NCI-H2171 treated with DMSO at 0.1 percent for 48 hours (cell line): ENCODE measurements around the gene LTBP4.
A peak's percentile ranks its signal among the peaks of the same experiment; 100 is the strongest.
"Not testable (repeated sequence)": the region's sequence is repeated elsewhere in the genome, so short reads cannot be mapped to it uniquely, and the experiment has no call there.

Experiments used
- DNase-seq: peaks from one replicate; lab custom pipeline; 2025; lab: John Stamatoyannopoulos, UW

LTBP4 gene, protein sequence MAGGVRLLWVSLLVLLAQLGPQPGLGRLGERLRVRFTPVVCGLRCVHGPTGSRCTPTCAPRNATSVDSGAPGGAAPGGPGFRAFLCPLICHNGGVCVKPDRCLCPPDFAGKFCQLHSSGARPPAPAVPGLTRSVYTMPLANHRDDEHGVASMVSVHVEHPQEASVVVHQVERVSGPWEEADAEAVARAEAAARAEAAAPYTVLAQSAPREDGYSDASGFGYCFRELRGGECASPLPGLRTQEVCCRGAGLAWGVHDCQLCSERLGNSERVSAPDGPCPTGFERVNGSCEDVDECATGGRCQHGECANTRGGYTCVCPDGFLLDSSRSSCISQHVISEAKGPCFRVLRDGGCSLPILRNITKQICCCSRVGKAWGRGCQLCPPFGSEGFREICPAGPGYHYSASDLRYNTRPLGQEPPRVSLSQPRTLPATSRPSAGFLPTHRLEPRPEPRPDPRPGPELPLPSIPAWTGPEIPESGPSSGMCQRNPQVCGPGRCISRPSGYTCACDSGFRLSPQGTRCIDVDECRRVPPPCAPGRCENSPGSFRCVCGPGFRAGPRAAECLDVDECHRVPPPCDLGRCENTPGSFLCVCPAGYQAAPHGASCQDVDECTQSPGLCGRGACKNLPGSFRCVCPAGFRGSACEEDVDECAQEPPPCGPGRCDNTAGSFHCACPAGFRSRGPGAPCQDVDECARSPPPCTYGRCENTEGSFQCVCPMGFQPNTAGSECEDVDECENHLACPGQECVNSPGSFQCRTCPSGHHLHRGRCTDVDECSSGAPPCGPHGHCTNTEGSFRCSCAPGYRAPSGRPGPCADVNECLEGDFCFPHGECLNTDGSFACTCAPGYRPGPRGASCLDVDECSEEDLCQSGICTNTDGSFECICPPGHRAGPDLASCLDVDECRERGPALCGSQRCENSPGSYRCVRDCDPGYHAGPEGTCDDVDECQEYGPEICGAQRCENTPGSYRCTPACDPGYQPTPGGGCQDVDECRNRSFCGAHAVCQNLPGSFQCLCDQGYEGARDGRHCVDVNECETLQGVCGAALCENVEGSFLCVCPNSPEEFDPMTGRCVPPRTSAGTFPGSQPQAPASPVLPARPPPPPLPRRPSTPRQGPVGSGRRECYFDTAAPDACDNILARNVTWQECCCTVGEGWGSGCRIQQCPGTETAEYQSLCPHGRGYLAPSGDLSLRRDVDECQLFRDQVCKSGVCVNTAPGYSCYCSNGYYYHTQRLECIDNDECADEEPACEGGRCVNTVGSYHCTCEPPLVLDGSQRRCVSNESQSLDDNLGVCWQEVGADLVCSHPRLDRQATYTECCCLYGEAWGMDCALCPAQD (N-terminal part only)

DNA sequence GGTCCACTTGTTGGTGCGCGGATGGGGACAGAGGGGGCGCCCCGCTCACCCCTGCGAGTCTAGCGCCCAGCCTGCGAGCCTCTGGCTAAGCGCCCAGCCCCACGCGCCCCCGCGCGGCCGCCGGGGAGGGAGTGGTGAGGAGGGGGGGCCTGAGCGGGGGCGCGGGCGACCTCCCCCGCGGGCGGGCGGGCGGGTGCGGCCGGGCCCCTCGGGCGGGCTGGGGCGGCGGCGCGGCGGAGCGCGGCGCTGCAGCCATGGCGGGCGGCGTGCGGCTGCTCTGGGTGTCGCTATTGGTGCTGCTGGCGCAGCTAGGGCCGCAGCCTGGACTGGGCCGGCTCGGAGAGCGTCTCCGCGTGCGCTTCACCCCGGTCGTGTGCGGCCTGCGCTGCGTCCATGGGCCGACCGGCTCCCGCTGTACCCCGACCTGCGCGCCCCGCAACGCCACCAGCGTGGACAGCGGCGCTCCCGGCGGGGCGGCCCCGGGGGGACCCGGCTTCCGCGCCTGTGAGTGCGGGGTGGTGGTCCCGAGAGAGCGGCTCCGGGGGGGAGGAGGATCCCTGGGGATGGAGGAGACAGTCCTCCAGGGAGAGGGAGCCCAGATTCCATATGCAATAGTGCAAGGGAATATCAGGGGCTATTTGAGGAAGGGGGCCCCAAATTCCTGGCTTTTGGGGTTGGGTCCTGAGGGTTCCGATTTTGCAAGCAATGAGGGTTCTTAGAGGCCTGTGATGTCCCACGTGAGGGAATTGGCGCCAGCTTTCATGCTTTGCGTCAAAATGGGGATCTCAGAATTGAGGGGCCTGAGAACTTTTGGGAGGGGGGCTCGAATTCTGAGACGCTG, at the start of gene LTBP4:
TSS of gene LTBP4 (plus strand) at position 236 of the 841 bp plus-strand sequence. CDS start at position 255, 19 bp downstream.
- peak; percentile 27 for DNase-seq

DNA sequence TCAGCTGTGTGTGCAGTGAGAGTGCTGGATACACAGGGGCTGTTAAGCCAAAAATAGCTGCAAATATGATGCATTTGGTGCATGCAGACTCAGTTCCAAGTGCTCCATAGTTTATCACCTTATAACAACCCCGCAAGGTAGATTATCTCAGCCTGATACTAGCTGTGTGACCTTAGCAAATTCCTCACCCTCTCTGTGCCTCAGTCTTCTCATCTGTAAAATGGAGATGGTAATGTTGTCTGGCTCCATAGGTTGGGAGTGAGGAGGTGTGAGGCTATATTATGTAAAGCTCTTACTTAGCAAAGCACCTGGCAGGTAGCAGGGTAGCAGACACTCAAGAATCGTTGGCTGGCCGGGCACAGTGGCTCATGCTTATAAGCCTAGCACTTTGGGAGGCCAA, 48.3 kb upstream of the LTBP4 start:
- DNase-seq = no peak

GRCh38 chr19:40553885-40554857, 47.0 kb upstream of the LTBP4 start:
- no peak for DNase-seq

- DNase-seq = no peak
These were observed 45.0 kb upstream of the LTBP4 start for GRCh38 chr19:40555978-40556689.

- no peak for DNase-seq
These were observed 44.1 kb upstream of the LTBP4 start for GRCh38 chr19:40556953-40557530.

DNA sequence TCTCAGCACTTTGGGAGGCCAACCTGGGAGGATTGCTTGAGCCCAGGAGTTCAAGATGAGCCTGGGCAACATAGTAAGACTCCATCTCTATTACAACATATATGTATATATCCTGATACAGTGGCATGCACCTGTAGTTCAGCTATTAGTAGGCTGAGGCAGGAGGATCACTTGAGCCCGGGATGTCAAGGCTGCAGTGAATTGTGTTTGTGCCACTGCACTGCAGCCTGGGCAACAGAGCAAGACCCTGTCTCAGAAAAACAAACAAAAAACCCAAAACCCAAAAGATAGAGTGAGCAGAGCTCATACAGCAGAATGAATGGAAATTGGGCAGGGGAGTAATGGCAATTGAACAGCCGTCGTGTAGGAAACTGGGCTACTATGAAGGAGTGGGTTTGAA, 41.8 kb upstream of the LTBP4 start:
- DNase-seq = no peak

DNA sequence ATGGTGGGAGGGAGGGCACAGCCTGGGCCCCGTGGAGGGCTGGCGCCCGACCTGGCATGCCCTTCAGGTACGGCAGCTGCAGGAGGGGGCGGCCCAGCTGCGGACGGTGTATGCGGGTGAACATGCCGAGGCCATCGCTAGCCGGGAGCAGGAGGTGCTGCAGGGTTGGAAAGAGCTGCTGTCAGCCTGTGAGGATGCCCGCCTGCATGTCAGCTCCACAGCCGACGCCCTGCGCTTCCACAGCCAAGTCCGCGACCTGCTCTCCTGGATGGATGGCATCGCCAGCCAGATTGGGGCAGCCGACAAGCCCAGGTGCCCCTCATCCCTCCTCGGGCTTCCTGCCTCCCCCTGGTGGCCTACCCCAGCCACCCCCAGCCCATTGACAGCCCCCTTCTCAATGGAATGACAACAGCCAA, 41.1 kb upstream of the LTBP4 start:
- peak; percentile 92 for DNase-seq

GRCh38 chr19:40561947-40562346, 39.2 kb upstream of the LTBP4 start:
- DNase-seq = peak; percentile 19

DNA sequence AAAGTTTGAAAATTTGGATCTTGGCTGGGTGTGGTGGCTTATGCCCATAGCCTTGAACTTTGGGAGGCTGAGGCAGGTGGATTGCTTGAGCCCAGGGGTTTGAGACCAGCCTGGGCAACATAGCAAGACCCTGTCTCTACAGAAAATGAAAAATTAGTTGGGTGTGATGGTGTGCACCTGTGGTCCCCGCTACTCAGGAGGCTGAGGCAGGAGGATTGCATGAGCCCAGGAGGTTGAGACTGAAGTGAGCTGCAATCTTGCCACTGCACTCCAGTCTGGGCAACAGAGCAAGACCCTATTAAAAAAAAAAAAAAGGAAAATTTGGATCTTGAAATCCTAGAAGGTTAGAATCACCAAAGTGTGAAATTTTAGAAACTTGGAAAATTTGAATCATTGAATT, 36.6 kb upstream of the LTBP4 start:
- DNase-seq = not testable (repeated sequence)

DNA sequence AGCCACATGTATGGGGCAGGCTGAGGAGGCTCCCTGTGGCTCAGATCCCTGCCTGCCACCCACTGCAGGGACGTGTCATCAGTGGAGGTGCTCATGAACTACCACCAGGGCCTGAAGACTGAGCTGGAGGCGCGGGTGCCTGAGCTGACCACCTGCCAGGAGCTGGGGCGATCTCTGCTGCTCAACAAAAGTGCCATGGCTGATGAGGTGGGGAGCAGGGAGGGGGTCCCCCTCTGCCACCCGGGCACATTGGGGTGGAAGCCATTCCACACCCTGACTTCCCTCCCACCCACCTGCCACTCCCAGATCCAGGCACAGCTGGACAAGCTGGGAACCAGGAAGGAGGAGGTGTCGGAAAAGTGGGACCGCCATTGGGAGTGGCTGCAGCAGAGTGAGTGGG, 35.8 kb upstream of the LTBP4 start:
- no peak for DNase-seq

DNA sequence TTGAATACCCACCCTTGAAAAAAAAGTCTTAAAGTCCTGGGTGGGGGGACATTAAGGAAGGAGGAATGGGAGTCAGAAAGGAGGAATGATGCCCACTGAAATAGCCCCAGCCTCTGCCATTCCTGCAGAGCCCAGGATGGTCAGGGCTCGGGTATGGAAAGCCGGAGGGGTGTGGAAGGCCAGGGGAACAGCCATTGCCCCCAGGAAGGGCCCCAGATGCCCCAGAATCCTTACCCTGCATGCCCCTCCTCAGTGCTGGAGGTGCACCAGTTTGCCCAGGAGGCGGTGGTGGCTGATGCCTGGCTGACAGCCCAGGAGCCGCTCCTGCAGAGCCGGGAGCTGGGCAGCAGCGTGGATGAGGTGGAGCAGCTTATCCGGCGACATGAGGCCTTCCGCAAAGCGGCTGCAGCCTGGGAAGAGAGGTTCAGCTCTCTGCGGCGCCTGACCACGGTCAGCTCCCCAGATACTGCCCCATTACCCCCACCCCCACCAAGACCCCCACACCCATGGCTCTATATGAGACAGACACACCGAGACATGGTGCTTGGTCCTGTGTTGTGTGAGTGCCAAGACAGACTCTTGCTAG, 35.2 kb upstream of the LTBP4 start:
- no peak for DNase-seq

DNA sequence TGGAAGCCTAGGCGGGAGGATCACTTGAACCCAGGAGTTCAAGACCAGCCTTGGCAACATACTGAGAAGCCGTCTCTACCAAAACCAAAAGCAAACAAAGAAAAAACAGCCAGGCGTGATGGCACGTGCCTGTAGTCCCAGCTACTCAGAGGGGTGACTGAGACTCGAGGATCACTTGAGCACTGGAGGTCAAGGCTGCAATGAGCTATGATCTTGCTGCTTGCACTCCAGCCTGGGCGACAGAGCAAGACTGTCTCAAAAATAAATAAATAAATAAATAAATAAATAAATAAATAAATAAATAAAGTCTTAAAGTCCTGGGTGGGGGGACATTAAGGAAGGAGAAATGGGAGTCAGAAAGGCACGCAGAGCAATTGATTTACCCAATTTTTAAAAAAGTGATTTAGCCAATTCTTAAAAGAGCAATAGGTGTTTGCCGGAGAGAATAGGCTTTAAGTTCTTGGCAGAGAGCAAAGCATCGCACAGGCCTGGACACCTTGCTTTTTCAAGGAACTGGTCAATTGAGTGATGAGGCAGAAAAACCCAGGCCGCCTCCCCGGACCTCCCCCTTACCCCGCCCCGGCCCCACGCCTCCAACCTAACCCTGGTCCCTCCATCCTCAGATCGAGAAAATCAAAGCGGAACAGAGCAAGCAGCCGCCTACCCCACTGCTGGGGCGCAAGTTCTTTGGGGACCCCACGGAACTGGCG, 34.0 kb upstream of the LTBP4 start:
- peak; percentile 19 for DNase-seq

- DNase-seq = no peak
These were observed 33.2 kb upstream of the LTBP4 start for GRCh38 chr19:40567750-40568494.

DNA sequence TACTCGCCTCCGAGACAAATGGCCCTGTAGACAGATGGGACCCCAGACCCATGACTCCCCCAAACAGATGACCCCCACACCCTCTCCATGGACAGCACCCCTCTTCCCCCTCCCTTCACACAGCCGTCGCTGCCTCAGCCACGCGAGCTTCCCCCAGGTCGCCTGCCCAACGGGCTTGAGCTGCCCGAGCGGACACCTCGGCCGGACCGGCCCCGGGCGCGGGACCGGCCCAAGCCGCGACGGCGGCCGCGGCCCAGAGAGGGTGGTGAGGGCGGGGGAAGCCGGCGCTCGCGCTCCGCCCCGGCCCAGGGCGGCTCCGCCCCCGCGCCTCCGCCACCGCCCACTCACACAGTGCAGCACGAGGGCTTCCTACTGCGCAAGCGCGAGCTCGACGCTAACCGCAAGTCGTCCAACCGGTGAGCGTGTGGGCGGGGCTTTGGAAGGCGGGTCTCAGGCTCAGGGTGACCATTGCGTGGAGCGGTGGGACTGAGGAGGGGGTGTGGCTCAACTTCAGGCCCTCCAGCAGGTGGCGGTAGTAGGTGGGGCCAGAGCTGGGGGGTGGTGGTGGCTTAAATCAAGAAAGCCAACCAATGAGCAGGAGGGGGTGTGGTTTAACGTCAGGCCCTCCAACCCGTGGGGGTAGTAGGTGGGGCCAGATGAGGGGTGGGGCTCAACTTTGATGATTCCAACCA, 30.7 kb upstream of the LTBP4 start:
- peak; percentile 98 for DNase-seq

DNA sequence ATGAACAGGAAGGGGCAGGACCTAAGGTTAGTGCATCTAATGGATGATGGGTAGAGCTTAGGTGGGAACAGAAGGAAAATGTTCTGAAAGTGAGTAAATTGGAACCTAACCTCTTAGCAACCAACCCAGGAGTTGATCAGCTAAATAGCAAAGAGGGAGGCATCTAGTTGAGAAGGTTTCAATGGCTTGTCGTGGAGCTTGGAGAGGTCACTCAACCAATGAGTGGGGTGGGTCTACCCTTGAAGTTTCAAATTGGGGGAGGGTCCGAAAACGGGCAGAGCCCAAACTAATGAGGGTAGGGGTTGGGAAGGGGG, 30.2 kb upstream of the LTBP4 start:
- no peak for DNase-seq

- no peak for DNase-seq
These were observed 29.2 kb upstream of the LTBP4 start for GRCh38 chr19:40571831-40572495.
